HG03565 (cell line): ENCODE measurements around the gene HLA-DPA1.
"Not testable (repeated sequence)": the region's sequence is repeated elsewhere in the genome, so short reads cannot be mapped to it uniquely, and the experiment has no call there.

Experiments
- ATAC-seq: cut with Tn5 transposase; IDR thresholded peaks from one replicate; pipeline ENCODE4 v1.9.1; 2021; ENCODE audit warnings: mild to moderate bottlenecking, moderate library complexity; ENCODE audit not compliant: unreplicated experiment

Gene HLA-DPA1

GRCh38 chr6:33065312-33065711 lies 8.1 kb downstream of the HLA-DPA1 start:
- no peak for ATAC-seq

GRCh38 chr6:33064723-33065122 lies 8.7 kb downstream of the HLA-DPA1 start:
- ATAC-seq = no peak

- not testable (repeated sequence) for ATAC-seq
Observed at GRCh38 chr6:33063435-33063834, 10.0 kb downstream of the HLA-DPA1 start.

- ATAC-seq = peak; percentile 53
Observed at GRCh38 chr6:33061987-33062386, 11.5 kb downstream of the HLA-DPA1 start.

GRCh38 chr6:33057222-33058150 lies 16.0 kb downstream of the HLA-DPA1 start:
- ATAC-seq = no peak

- no peak for ATAC-seq
Observed at GRCh38 chr6:33053230-33053629, 20.2 kb downstream of the HLA-DPA1 start.

- no peak for ATAC-seq
Observed at GRCh38 chr6:33052627-33053026, 20.8 kb downstream of the HLA-DPA1 start.

- no peak for ATAC-seq
Observed at GRCh38 chr6:33050014-33050810, 23.2 kb downstream of the HLA-DPA1 start.

GRCh38 chr6:33049323-33050013 lies 24.0 kb downstream of the HLA-DPA1 start:
- no peak for ATAC-seq

GRCh38 chr6:33040157-33040556 lies 33.3 kb downstream of the HLA-DPA1 start:
- no peak for ATAC-seq

GRCh38 chr6:33036535-33036934 lies 36.9 kb downstream of the HLA-DPA1 start:
- ATAC-seq = no peak

- ATAC-seq = no peak
Observed at GRCh38 chr6:33034554-33034953, 38.9 kb downstream of the HLA-DPA1 start.

- no peak for ATAC-seq
Observed at GRCh38 chr6:33030245-33030644, 43.2 kb downstream of the HLA-DPA1 start.

- ATAC-seq = peak; percentile 67
Observed at GRCh38 chr6:33029328-33030184, 43.9 kb downstream of the HLA-DPA1 start.

- ATAC-seq = no peak
Observed at GRCh38 chr6:33028220-33028849, 45.1 kb downstream of the HLA-DPA1 start.

GRCh38 chr6:33024521-33024920 lies 48.9 kb downstream of the HLA-DPA1 start:
- ATAC-seq = no peak

- no peak for ATAC-seq
Observed at GRCh38 chr6:33023536-33023935, 49.9 kb downstream of the HLA-DPA1 start.

- no peak for ATAC-seq
Observed at GRCh38 chr6:33021917-33022316, 51.5 kb downstream of the HLA-DPA1 start.

GRCh38 chr6:33019372-33019771 lies 54.1 kb downstream of the HLA-DPA1 start:
- peak; percentile 5 for ATAC-seq

GRCh38 chr6:33018904-33019303 lies 54.5 kb downstream of the HLA-DPA1 start:
- peak; percentile 66 for ATAC-seq
